Right atrium auricular region (tissue), 2 donors: ENCODE data around the gene GIGYF2. TPM values are rescaled to one million over a fixed set of nuclear protein-coding genes. Genes with fewer than 3 reads are reported as not detected.
"Not testable (repeated sequence)": the region's sequence is repeated elsewhere in the genome, so short reads cannot be mapped to it uniquely, and the experiment has no call there.

Experiments used
- DNase-seq: peaks from one replicate; pipeline ENCODE4 v3.0.0-alpha.2; 2019; ENCODE audit warnings: low spot score
- H3K27ac ChIP-seq, 2 donors: fragments of 200-600 bp; sonication (generic); 1 replicate in 1 of 2; 2 replicates in 1 of 2; pipeline ENCODE4 v1.5.1; 2016 to 2019
- H3K27me3 ChIP-seq, 2 donors: fragments of 200-600 bp; sonication (generic); one replicate each; pipeline versions ENCODE4 v1.5.1 to v1.6.0; 2017 to 2019
- H3K36me3 ChIP-seq: fragments of 200-600 bp; sonication (generic); one replicate; pipeline ENCODE4 v1.5.1; 2016
- H3K4me1 ChIP-seq, 2 donors: fragments of 200-600 bp; sonication (generic); one replicate each; pipeline versions ENCODE4 v1.5.1 to v1.6.0; 2017 to 2019
- H3K4me3 ChIP-seq, 2 donors: fragments of 200-600 bp; sonication (generic); 1 replicate in 1 of 2; 2 replicates in 1 of 2; pipeline ENCODE4 v1.5.1; 2017 to 2019; ENCODE audit warnings: mild to moderate bottlenecking in 1 of 2, moderate library complexity in 1 of 2
- H3K9me3 ChIP-seq, 2 donors: fragments of 200-600 bp; sonication (generic); one replicate each; pipeline ENCODE4 v1.5.1; 2019
- CTCF ChIP-seq, 2 donors: fragments of 200-600 bp; sonication (generic); IDR thresholded peaks; one replicate each; pipeline ENCODE4 v1.5.1; 2019; ENCODE audit warnings: antibody characterized with exemption in 2 of 2
- total RNA-seq, 2 donors: library from RNA; depleted of rRNA; stranded (reverse); fragments of >200 nt; gene quantifications; one replicate each; pipeline ENCODE4 v1.1.0, GENCODE V29; 2016

The GIGYF2 gene
- total RNA-seq, 2 donors from 2014 or later, result 48.4 to 57.1 TPM

GRCh38 chr2:232699110-232699509 lies 2.0 kb downstream of the GIGYF2 start:
- no peak for DNase-seq
- no peaks in the 10 kb centered on the region for H3K27me3 ChIP-seq
- no peak overlapping the region for H3K4me3 ChIP-seq
- no peak overlapping the region for H3K27ac ChIP-seq
- peaks cover 0 to 36% of the 10 kb centered on the region in 2 donors for H3K4me1 ChIP-seq
- H3K9me3 ChIP-seq, result no peaks in the 10 kb centered on the region
- no peak for TF ChIP-seq CTCF (IDR thresholded peaks at IDR 0.05)
- no peaks in the 10 kb centered on the region for H3K36me3 ChIP-seq

- Histone ChIP-seq H3K27ac (no peak overlapping the region), H3K36me3 (peaks cover 8% of the 10 kb centered on the region), H3K27me3 (no peaks in the 10 kb centered on the region), H3K4me1 (peaks cover 0 to 36% of the 10 kb centered on the region in 2 donors), H3K4me3 (no peak overlapping the region), H3K9me3 (no peaks in the 10 kb centered on the region)
- no peak for DNase-seq
- TF ChIP-seq CTCF (IDR thresholded peaks at IDR 0.05), result no peak
These were observed 3.0 kb downstream of the GIGYF2 start for GRCh38 chr2:232700154-232700553.

- H3K36me3 ChIP-seq, result peaks cover 20% of the 10 kb centered on the region
- no peak for TF ChIP-seq CTCF (IDR thresholded peaks at IDR 0.05)
These were observed 9.9 kb downstream of the GIGYF2 start for GRCh38 chr2:232707076-232707475.

GRCh38 chr2:232713505-232713904 lies 16.4 kb downstream of the GIGYF2 start:
- TF ChIP-seq CTCF (IDR thresholded peaks at IDR 0.05), result no peak

More at GRCh38 chr2:232707076-232707475, 9.9 kb downstream of the GIGYF2 start:
- Histone ChIP-seq H3K27me3 (no peaks in the 10 kb centered on the region), H3K27ac (no peak overlapping the region), H3K4me3 (no peak overlapping the region), H3K9me3 (peaks cover 0 to 1% of the 10 kb centered on the region in 2 donors), H3K4me1 (no peaks in the 10 kb centered on the region)
- no peak for DNase-seq

GRCh38 chr2:232714969-232715368 lies 17.8 kb downstream of the GIGYF2 start:
- Histone ChIP-seq H3K36me3 (peaks cover 6% of the 10 kb centered on the region), H3K4me1 (peaks cover 0 to 4% of the 10 kb centered on the region in 2 donors), H3K27ac (no peak overlapping the region), H3K9me3 (peaks cover 0 to 5% of the 10 kb centered on the region in 2 donors), H3K27me3 (no peaks in the 10 kb centered on the region), H3K4me3 (no peak overlapping the region)
- no peak for DNase-seq
- TF ChIP-seq CTCF (IDR thresholded peaks at IDR 0.05), result no peak

More at GRCh38 chr2:232713505-232713904, 16.4 kb downstream of the GIGYF2 start:
- peaks cover 6% of the 10 kb centered on the region for H3K36me3 ChIP-seq
- no peak for DNase-seq
- no peak overlapping the region for H3K4me3 ChIP-seq
- H3K27me3 ChIP-seq, result no peaks in the 10 kb centered on the region
- no peak overlapping the region for H3K27ac ChIP-seq
- H3K9me3 ChIP-seq, result peaks cover 0 to 5% of the 10 kb centered on the region in 2 donors
- H3K4me1 ChIP-seq, result peaks cover 0 to 4% of the 10 kb centered on the region in 2 donors

- H3K4me1 ChIP-seq, result peaks cover 0 to 18% of the 10 kb centered on the region in 2 donors
- not testable (repeated sequence) for H3K27ac ChIP-seq, DNase-seq, H3K9me3 ChIP-seq, H3K4me3 ChIP-seq, H3K27me3 ChIP-seq
- peaks cover 14% of the 10 kb centered on the region for H3K36me3 ChIP-seq
These were observed 22.9 kb downstream of the GIGYF2 start for GRCh38 chr2:232720056-232720455.
